Liver (tissue), 9 donors: ENCODE results near the gene GRAMD2B. TPM values are rescaled to one million over a fixed set of nuclear protein-coding genes. Genes with fewer than 3 reads are reported as not detected.
A peak's percentile ranks its signal among the peaks of the same experiment; 100 is the strongest.
"Not testable (repeated sequence)": the region's sequence is repeated elsewhere in the genome, so short reads cannot be mapped to it uniquely, and the experiment has no call there.

ENCODE experiments used
- DNase-seq: peaks from one replicate; pipeline ENCODE4 v3.0.0-alpha.2; 2017; ENCODE audit warnings: low spot score
- H3K27ac ChIP-seq, 2 donors: one replicate each; pipeline ENCODE4 v1.7.0; 2013; ENCODE audit warnings: inconsistent platforms in 2 of 2, low read length in 2 of 2, control low read depth in 1 of 2, low read depth in 1 of 2, mild to moderate bottlenecking in 1 of 2
- H3K27me3 ChIP-seq, 4 donors: one replicate each; pipeline versions ENCODE4 v1.6.1 to v1.7.0; 2013; ENCODE audit warnings: low read length in 3 of 4, inconsistent platforms in 1 of 4, mild to moderate bottlenecking in 1 of 4, moderate library complexity in 1 of 4; ENCODE audit not compliant: control insufficient read depth in 4 of 4, insufficient read depth in 4 of 4
- H3K36me3 ChIP-seq, 4 donors: one replicate each; pipeline versions ENCODE4 v1.6.1 to v1.7.0; 2013; ENCODE audit warnings: low read length in 3 of 4, mild to moderate bottlenecking in 3 of 4, low read depth in 1 of 4, moderate library complexity in 1 of 4; ENCODE audit not compliant: control insufficient read depth in 4 of 4, insufficient read depth in 3 of 4
- H3K4me1 ChIP-seq, 4 donors: one replicate each; pipeline versions ENCODE4 v1.6.1 to v1.7.0; 2013; ENCODE audit warnings: low read length in 3 of 4, mild to moderate bottlenecking in 3 of 4, moderate library complexity in 1 of 4; ENCODE audit not compliant: control insufficient read depth in 4 of 4, insufficient read depth in 4 of 4
- H3K4me3 ChIP-seq, 3 donors: one replicate each; pipeline versions ENCODE4 v1.6.1 to v1.7.0; 2013; ENCODE audit warnings: low read length in 3 of 3, control low read depth in 1 of 3, low read depth in 1 of 3, mild to moderate bottlenecking in 1 of 3
- H3K9ac ChIP-seq, 2 donors: one replicate each; pipeline ENCODE4 v1.7.0; 2013; ENCODE audit warnings: low read length in 2 of 2, mild to moderate bottlenecking in 2 of 2, moderate library complexity in 2 of 2, control low read depth in 1 of 2, low read depth in 1 of 2
- H3K9me3 ChIP-seq, 4 donors: one replicate each; pipeline versions ENCODE4 v1.6.1 to v1.7.0; 2013; ENCODE audit warnings: low read length in 3 of 4; ENCODE audit not compliant: control insufficient read depth in 4 of 4
- EGR1 ChIP-seq, 2 donors: IDR thresholded peaks; 2 replicates each; pipeline ENCODE4 v1.6.1; 2016 to 2018; ENCODE audit warnings: antibody characterized with exemption in 2 of 2, low read depth in 2 of 2
- FOXA1 ChIP-seq: IDR thresholded peaks from 2 replicates; pipeline ENCODE4 v1.6.1; 2016; ENCODE audit warnings: antibody characterized with exemption
- FOXA2 ChIP-seq: IDR thresholded peaks from 2 replicates; pipeline ENCODE4 v1.6.1; 2016; ENCODE audit warnings: antibody characterized with exemption
- GABPA ChIP-seq, 2 donors: IDR thresholded peaks in 1 of 2; conservative IDR thresholded peaks in 1 of 2; 2 replicates each; pipeline ENCODE4 v1.6.1; 2016; ENCODE audit warnings: antibody characterized with exemption in 2 of 2, mild to moderate bottlenecking in 1 of 2, moderate library complexity in 1 of 2
- HNF4A ChIP-seq, 2 donors: conservative IDR thresholded peaks; 2 replicates each; pipeline ENCODE4 v1.6.1; 2016; ENCODE audit warnings: antibody characterized with exemption in 2 of 2, mild to moderate bottlenecking in 2 of 2
- HNF4G ChIP-seq: IDR thresholded peaks from 2 replicates; pipeline ENCODE4 v1.6.1; 2016; ENCODE audit warnings: antibody characterized with exemption
- JUND ChIP-seq, 2 donors: IDR thresholded peaks; 2 replicates each; pipeline ENCODE4 v1.6.1; 2016; ENCODE audit warnings: antibody characterized with exemption in 2 of 2
- NR2F2 ChIP-seq: IDR thresholded peaks from 2 replicates; pipeline ENCODE4 v1.6.1; 2016; ENCODE audit warnings: antibody characterized with exemption
- RAD21 ChIP-seq, 2 donors: IDR thresholded peaks; 2 replicates each; pipeline ENCODE4 v1.6.1; 2016; ENCODE audit warnings: antibody characterized with exemption in 2 of 2, mild to moderate bottlenecking in 2 of 2
- REST ChIP-seq: IDR thresholded peaks from 2 replicates; pipeline ENCODE4 v1.6.1; 2016; ENCODE audit warnings: antibody characterized with exemption, mild to moderate bottlenecking
- RXRA ChIP-seq, 2 donors: IDR thresholded peaks; 2 replicates each; pipeline ENCODE4 v1.6.1; 2017 to 2018; ENCODE audit warnings: antibody characterized with exemption in 2 of 2, mild to moderate bottlenecking in 1 of 2
- SP1 ChIP-seq: IDR thresholded peaks from 2 replicates; pipeline ENCODE4 v1.6.1; 2018; ENCODE audit warnings: antibody characterized with exemption, mild to moderate bottlenecking
- TAF1 ChIP-seq: conservative IDR thresholded peaks from 2 replicates; pipeline ENCODE4 v1.6.1; 2016; ENCODE audit warnings: antibody characterized with exemption, mild to moderate bottlenecking
- YY1 ChIP-seq: IDR thresholded peaks from 2 replicates; pipeline ENCODE4 v1.6.1; 2016; ENCODE audit warnings: antibody characterized with exemption, mild to moderate bottlenecking
- WGBS: extraction: QIAGEN DNeasy Blood & Tissue Kit; methylation state at CpG from one replicate; pipeline ENCODE4 v1.1.7; 2013; 5-methylcytosine and 5-hydroxymethylcytosine counted together
- polyA plus RNA-seq, 2 donors: library from polyadenylated mRNA; stranded (reverse) in 1 of 2; unstranded in 1 of 2; fragments of 200-250 nt in 1 of 2; fragments of >200 nt in 1 of 2; fragmentation: Nextera tagmentation in 1 of 2; extraction: Ambion mirVana in 1 of 2; gene quantifications; one replicate each; pipeline versions ENCODE4 v1.2.1 to v1.2.3, GENCODE V29; 2013 to 2015
- total RNA-seq, 2 donors: library from RNA; depleted of rRNA; stranded (reverse); fragments of >200 nt; gene quantifications; one replicate each; pipeline ENCODE4 v1.2.3, GENCODE V29; 2014
- TF ChIP-seq, protein P1 (sequence below): IDR thresholded peaks from 2 replicates; pipeline ENCODE4 v1.6.1; 2016; ENCODE audit warnings: antibody characterized with exemption
- TF ChIP-seq, protein P2 (sequence below): IDR thresholded peaks from 2 replicates; pipeline ENCODE4 v1.6.1; 2016; ENCODE audit warnings: antibody characterized with exemption
- TF ChIP-seq, protein P3 (sequence below): fragments of 150-350 bp; IDR thresholded peaks from 2 replicates; pipeline ENCODE4 v1.5.1; 2017; ENCODE audit warnings: improper control_type of control experiment, low read depth, low read length; ENCODE audit not compliant: missing input control
- TF ChIP-seq, protein P4 (sequence below): IDR thresholded peaks from 2 replicates; pipeline ENCODE4 v1.6.1; 2016; ENCODE audit warnings: antibody characterized with exemption
- donor health status: healthy.
- donor health status: healthy.
- donor health status: healthy.
- donor health status: healthy.
- donor health status: healthy.

GRAMD2B gene
- total and polyA plus RNA-seq, 4 donors: 6.5 to 24.1 (median 13.5) TPM

DNA sequence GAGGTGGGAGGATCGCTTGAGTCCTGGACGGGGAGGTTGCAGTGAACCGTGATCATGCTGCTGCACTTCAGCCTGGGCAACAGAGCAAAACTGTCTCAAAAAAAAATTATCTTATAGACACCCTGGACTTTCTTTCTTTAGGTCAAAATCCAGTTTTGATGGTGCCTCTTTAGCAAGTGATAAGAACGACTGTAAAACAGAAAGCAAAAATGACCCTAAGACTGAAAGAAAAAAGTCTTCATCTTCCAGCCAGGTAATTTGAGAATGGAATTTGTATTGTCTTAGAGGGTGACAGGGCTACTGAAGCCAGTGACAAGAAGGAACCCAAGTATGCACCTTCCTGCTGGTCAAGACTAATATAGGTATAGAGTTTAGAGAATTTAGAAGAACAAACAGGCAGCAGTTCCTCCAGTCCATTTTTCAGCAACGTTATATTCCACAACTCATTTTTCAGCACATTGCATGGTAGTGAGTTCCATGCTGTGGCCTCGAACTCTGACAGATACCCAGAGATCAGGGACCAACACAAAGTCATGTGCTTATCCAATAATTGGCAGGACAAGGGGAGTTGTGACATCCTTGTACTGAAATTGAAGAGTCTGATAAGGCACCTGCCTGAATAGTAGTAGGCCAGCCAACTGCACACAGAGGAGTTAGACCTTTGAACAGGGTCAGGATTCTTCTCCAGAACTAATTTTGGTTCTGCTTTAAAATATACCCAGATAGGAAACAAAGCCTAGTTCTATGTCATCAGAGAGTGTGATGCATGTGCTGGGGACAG, 46.5 kb downstream of the GRAMD2B start:
- TF ChIP-seq, protein P1, sequence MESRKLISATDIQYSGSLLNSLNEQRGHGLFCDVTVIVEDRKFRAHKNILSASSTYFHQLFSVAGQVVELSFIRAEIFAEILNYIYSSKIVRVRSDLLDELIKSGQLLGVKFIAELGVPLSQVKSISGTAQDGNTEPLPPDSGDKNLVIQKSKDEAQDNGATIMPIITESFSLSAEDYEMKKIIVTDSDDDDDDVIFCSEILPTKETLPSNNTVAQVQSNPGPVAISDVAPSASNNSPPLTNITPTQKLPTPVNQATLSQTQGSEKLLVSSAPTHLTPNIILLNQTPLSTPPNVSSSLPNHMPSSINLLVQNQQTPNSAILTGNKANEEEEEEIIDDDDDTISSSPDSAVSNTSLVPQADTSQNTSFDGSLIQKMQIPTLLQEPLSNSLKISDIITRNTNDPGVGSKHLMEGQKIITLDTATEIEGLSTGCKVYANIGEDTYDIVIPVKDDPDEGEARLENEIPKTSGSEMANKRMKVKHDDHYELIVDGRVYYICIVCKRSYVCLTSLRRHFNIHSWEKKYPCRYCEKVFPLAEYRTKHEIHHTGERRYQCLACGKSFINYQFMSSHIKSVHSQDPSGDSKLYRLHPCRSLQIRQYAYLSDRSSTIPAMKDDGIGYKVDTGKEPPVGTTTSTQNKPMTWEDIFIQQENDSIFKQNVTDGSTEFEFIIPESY: peak; percentile 95
- TF ChIP-seq HNF4G (peak; percentile 98), HNF4A (conservative IDR thresholded peaks at IDR 0.05) (peak; percentile 99 to 100), NR2F2 (peak; percentile 14), FOXA2 (peak; percentile 56), GABPA (IDR thresholded peaks at IDR 0.05 in 1 of 2, conservative IDR thresholded peaks at IDR 0.05 in 1 of 2) (no peak), REST (peak; percentile 85), TAF1 (peak; percentile 18), YY1 (peak; percentile 84), RXRA (IDR thresholded peaks at IDR 0.05) (peak; percentile 90 to 96), EGR1 (IDR thresholded peaks at IDR 0.05; ENCODE audit: low read depth in 2 of 2) (peak in 1 of 2 donors; percentile 61), JUND (IDR thresholded peaks at IDR 0.05) (peak; percentile 48 to 86), RAD21 (IDR thresholded peaks at IDR 0.05) (peak; percentile 66 to 70), SP1 (peak; percentile 98), FOXA1 (peak; percentile 79)
- TF ChIP-seq, protein P2, sequence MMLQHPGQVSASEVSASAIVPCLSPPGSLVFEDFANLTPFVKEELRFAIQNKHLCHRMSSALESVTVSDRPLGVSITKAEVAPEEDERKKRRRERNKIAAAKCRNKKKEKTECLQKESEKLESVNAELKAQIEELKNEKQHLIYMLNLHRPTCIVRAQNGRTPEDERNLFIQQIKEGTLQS: peak; percentile 73
- TF ChIP-seq, protein P3, sequence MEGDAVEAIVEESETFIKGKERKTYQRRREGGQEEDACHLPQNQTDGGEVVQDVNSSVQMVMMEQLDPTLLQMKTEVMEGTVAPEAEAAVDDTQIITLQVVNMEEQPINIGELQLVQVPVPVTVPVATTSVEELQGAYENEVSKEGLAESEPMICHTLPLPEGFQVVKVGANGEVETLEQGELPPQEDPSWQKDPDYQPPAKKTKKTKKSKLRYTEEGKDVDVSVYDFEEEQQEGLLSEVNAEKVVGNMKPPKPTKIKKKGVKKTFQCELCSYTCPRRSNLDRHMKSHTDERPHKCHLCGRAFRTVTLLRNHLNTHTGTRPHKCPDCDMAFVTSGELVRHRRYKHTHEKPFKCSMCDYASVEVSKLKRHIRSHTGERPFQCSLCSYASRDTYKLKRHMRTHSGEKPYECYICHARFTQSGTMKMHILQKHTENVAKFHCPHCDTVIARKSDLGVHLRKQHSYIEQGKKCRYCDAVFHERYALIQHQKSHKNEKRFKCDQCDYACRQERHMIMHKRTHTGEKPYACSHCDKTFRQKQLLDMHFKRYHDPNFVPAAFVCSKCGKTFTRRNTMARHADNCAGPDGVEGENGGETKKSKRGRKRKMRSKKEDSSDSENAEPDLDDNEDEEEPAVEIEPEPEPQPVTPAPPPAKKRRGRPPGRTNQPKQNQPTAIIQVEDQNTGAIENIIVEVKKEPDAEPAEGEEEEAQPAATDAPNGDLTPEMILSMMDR: no peak
- TF ChIP-seq, protein P4, sequence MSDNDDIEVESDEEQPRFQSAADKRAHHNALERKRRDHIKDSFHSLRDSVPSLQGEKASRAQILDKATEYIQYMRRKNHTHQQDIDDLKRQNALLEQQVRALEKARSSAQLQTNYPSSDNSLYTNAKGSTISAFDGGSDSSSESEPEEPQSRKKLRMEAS: peak; percentile 96
- 63% methylated on average over 6 of the region's 6 CpGs for WGBS
- H3K4me3 ChIP-seq: no peak overlapping the region
- H3K9ac ChIP-seq: no peak overlapping the region
- no peak for DNase-seq
- no peaks in the 10 kb centered on the region for H3K9me3 ChIP-seq
- H3K27me3 ChIP-seq: no peaks in the 10 kb centered on the region
- H3K27ac ChIP-seq: peak overlapping the region; percentile 77 to 81
- peaks cover 7 to 39% (median 23%) of the 10 kb centered on the region in 4 donors for H3K4me1 ChIP-seq
- H3K36me3 ChIP-seq: peaks cover 7 to 18% (median 16%) of the 10 kb centered on the region in 4 donors

DNA sequence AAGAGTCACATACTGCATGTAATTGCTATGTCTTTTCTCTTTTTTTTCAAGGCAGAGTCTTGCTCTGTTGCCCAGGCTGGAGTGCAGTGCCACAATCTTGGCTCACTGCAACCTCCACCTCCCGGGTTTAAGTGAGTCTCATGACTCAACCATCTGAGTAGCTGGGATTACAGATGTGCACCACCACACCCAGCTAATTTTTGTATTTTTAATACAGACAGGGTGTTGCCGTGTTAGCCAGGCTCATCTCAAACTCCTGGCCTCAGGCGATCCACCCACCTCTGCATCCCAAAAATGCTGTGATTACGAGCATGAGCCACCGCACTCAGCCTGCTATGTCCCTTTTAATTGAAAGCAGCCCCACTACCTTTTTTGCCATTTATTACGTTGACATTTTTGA, 47.3 kb downstream of the GRAMD2B start:
- Histone ChIP-seq H3K36me3 (peaks cover 7 to 18% (median 16%) of the 10 kb centered on the region in 4 donors), H3K4me1 (peaks cover 7 to 39% (median 23%) of the 10 kb centered on the region in 4 donors)
- not testable (repeated sequence) for DNase-seq, H3K27ac ChIP-seq, H3K27me3 ChIP-seq, H3K4me3 ChIP-seq, H3K9ac ChIP-seq, H3K9me3 ChIP-seq
- WGBS: 87% methylated on average over 6 of the region's 6 CpGs
